A673 (cell line): ENCODE measurements around the gene EFHD2. TPM values are rescaled to one million over a fixed set of nuclear protein-coding genes. Genes with fewer than 3 reads are reported as not detected.
"Not testable (repeated sequence)": the region's sequence is repeated elsewhere in the genome, so short reads cannot be mapped to it uniquely, and the experiment has no call there.

Experiments used
- BruUV-seq: library from RNA; stranded (reverse); fragments of 400-500 nt; replicated peaks from 2 replicates; lab custom pipeline; 2021; lab: Mats Ljungman, UMichigan
- CTCF ChIA-PET: fragments of 300-600 bp; sonication (Branson Sonifier 250); formaldehyde crosslinking; loops from one replicate; lab custom pipeline; 2022; ENCODE audit warnings: antibody characterized with exemption; lab: Charles Lee
- POLR2A ChIA-PET: fragments of 300-600 bp; sonication (Branson Sonifier 250); formaldehyde crosslinking; loops from one replicate; lab custom pipeline; 2022; ENCODE audit warnings: antibody characterized with exemption; ENCODE audit not compliant: low non-redundant PET; lab: Charles Lee
- DNase-seq: peaks from one replicate; pipeline ENCODE4 v3.0.0-alpha.2; 2015; ENCODE audit warnings: low spot score
- H3K27ac ChIP-seq: fragments of 200-600 bp; sonication (generic); 2 replicates; pipeline ENCODE4 v1.5.1; 2016; ENCODE audit warnings: mixed run types, low read depth, mild to moderate bottlenecking, mixed read lengths, antibody characterized with exemption, low read length; ENCODE audit not compliant: poor library complexity, severe bottlenecking
- H3K27me3 ChIP-seq: fragments of 200-600 bp; sonication (generic); replicated peaks from 2 replicates; pipeline ENCODE4 v1.6.1; 2017; ENCODE audit warnings: mixed run types, low read depth, mild to moderate bottlenecking, mixed read lengths, antibody characterized with exemption, low read length; ENCODE audit not compliant: insufficient read depth, poor library complexity
- H3K36me3 ChIP-seq: fragments of 200-600 bp; sonication (generic); 2 replicates; pipeline ENCODE4 v1.6.1; 2016; ENCODE audit warnings: mixed run types, mild to moderate bottlenecking, mixed read lengths, antibody characterized with exemption, low read length; ENCODE audit not compliant: insufficient read depth, poor library complexity, severe bottlenecking
- H3K4me1 ChIP-seq: fragments of 200-600 bp; sonication (generic); 2 replicates; pipeline ENCODE4 v1.6.1; 2017; ENCODE audit warnings: mixed run types, mild to moderate bottlenecking, mixed read lengths, antibody characterized with exemption, low read length; ENCODE audit not compliant: insufficient read depth, poor library complexity, severe bottlenecking
- H3K4me3 ChIP-seq: fragments of 200-600 bp; sonication (generic); 2 replicates; pipeline ENCODE4 v1.5.1; 2016; ENCODE audit warnings: low read depth, mixed run types, mild to moderate bottlenecking, mixed read lengths, low read length; ENCODE audit not compliant: poor library complexity, severe bottlenecking
- H3K9me3 ChIP-seq: fragments of 200-600 bp; sonication (generic); 2 replicates; pipeline ENCODE4 v1.6.1; 2016; ENCODE audit warnings: mixed run types, low read depth, mild to moderate bottlenecking, mixed read lengths, antibody characterized with exemption, low read length; ENCODE audit not compliant: poor library complexity, severe bottlenecking
- EZH2 ChIP-seq: fragments of 200-600 bp; sonication (generic); IDR thresholded peaks from 2 replicates; pipeline ENCODE4 v1.6.1; 2017; ENCODE audit warnings: borderline replicate concordance, low read depth, mild to moderate bottlenecking, mixed read lengths, antibody characterized with exemption, low read length; ENCODE audit not compliant: poor library complexity, severe bottlenecking
- intact Hi-C: fragments of 100-400 bp; cut with micrococcal nuclease; formaldehyde crosslinking; loops from one replicate; pipeline ENCODE4 v1.10.0; 2022; ENCODE audit not compliant: unreplicated experiment
- total RNA-seq: library from RNA; stranded (reverse); gene quantifications from 2 replicates; pipeline ENCODE4 v1.2.3, GENCODE V29; 2021
- TF ChIP-seq, protein P1 (sequence below): fragments of 300-800, 200-600 bp; sonication (generic); conservative IDR thresholded peaks from 2 replicates; pipeline ENCODE4 v1.5.1; 2017; ENCODE audit warnings: low read depth, mild to moderate bottlenecking, antibody characterized with exemption, low read length, moderate library complexity, mixed read lengths

The EFHD2 gene
- total RNA-seq, 1 experiment from 2014 or later = 32.5 TPM

DNA sequence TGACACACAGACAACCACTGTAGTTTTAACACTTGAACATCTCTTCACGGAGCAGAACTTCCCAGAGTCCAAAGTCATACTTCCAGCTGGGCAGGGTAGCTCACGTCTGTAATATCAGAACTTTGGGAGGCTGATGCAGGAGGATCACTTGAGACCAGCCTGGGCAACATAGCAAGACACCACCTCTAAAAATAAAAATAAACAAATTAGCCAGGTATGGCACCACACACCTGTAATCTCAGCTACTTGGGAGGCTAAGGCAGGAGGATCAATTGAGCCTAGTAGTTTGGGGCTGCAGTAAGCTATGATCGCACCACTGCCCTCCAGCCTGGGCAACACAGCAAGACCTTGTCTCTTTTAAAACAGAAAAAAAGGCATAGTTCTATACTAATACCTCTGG lies 24.3 kb upstream of the EFHD2 start:
- Histone ChIP-seq H3K36me3 (no peaks in the 10 kb centered on the region), H3K9me3 (no peaks in the 10 kb centered on the region), H3K27me3 (no peaks in the 10 kb centered on the region), H3K4me3 (no peak overlapping the region), H3K4me1 (peaks cover 3% of the 10 kb centered on the region), H3K27ac (no peak overlapping the region)
- no peak for DNase-seq
- POLR2A ChIA-PET = no interaction called here
- no TSS peak for BruUV-seq
- intact Hi-C loops = no loop called here
- CTCF ChIA-PET = no interaction called here
- no peak for TF ChIP-seq EZH2
- TF ChIP-seq, protein P1, sequence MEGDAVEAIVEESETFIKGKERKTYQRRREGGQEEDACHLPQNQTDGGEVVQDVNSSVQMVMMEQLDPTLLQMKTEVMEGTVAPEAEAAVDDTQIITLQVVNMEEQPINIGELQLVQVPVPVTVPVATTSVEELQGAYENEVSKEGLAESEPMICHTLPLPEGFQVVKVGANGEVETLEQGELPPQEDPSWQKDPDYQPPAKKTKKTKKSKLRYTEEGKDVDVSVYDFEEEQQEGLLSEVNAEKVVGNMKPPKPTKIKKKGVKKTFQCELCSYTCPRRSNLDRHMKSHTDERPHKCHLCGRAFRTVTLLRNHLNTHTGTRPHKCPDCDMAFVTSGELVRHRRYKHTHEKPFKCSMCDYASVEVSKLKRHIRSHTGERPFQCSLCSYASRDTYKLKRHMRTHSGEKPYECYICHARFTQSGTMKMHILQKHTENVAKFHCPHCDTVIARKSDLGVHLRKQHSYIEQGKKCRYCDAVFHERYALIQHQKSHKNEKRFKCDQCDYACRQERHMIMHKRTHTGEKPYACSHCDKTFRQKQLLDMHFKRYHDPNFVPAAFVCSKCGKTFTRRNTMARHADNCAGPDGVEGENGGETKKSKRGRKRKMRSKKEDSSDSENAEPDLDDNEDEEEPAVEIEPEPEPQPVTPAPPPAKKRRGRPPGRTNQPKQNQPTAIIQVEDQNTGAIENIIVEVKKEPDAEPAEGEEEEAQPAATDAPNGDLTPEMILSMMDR = no peak

DNA sequence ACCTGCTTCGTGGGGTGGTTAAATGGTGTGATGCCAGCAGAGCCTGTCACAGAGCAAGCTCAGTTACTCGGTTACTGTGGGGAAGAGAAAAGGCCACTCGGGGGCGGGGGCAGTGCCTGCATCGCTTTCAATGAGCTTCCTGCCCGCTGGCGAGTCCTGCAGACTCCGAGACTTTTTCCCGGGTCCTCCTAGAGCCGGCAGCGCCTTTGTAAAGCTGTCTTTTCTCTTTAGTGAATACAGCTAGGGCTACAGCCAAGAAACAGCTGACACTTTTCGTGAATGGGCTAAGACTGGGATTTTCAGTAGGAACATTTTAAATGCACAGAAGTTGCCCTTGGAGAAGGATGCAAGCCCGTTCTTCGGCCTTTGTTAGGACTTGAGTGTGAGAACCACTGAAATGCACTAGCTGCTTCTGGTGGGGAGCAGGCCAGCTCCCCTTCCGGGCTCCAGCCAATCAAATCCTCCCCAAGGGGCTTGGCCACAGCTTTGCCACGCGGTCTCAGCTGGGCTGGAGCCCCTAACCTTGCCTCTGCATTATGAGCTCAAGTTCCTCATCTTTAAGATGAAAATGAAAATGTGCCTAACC lies 23.4 kb upstream of the EFHD2 start:
- intact Hi-C loops = no loop called here
- no peak for TF ChIP-seq EZH2
- TF ChIP-seq, protein P1 = no peak
- no peak for DNase-seq
- CTCF ChIA-PET = no interaction called here
- no peaks in the 10 kb centered on the region for H3K27me3 ChIP-seq
- BruUV-seq = no TSS peak
- POLR2A ChIA-PET = no interaction called here
- no peak overlapping the region for H3K4me3 ChIP-seq
- H3K9me3 ChIP-seq = no peaks in the 10 kb centered on the region
- H3K36me3 ChIP-seq = no peaks in the 10 kb centered on the region
- H3K27ac ChIP-seq = no peak overlapping the region
- peaks cover 3% of the 10 kb centered on the region for H3K4me1 ChIP-seq

DNA sequence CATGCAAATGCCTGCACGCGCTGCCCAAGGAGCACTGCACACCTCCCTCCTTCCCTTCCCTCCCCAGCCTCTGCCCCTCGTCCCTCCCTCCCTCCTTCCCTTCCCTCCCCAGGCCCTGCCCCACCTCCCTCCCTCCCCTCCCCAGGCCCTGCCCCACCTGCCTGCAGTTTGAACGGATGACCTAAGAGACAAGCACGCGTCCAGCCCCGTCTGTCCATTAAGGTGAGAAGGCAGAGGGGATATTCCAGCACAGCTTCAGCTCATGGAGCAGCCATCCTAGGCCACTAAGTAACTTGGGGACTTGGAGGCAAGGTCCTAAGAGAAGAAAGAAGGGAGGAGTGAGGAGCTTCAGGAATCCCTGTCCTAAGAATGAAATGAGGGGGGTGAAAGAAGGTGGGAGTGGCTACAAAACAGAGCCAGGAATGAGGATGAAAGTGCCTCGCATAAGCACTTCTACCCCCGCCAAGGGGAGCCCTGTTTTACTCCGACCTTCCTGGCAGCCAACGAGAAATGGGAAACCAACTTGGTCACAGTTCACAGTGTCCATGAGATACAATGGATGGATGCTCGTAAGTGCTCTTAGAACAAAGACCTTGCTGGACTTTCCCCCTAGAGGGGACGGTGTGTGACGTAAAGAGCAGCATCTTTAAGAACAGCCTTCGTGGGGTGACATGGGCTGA lies 21.3 kb upstream of the EFHD2 start:
- no peaks in the 10 kb centered on the region for H3K27me3 ChIP-seq
- TF ChIP-seq, protein P1 = no peak
- TF ChIP-seq EZH2 = no peak
- BruUV-seq = no TSS peak
- DNase-seq = no peak
- intact Hi-C loops = no loop called here
- POLR2A ChIA-PET = no interaction called here
- CTCF ChIA-PET = no interaction called here
- H3K4me3 ChIP-seq = no peak overlapping the region
- H3K4me1 ChIP-seq = peaks cover 3% of the 10 kb centered on the region
- H3K27ac ChIP-seq = no peak overlapping the region
- no peaks in the 10 kb centered on the region for H3K9me3 ChIP-seq
- no peaks in the 10 kb centered on the region for H3K36me3 ChIP-seq

DNA sequence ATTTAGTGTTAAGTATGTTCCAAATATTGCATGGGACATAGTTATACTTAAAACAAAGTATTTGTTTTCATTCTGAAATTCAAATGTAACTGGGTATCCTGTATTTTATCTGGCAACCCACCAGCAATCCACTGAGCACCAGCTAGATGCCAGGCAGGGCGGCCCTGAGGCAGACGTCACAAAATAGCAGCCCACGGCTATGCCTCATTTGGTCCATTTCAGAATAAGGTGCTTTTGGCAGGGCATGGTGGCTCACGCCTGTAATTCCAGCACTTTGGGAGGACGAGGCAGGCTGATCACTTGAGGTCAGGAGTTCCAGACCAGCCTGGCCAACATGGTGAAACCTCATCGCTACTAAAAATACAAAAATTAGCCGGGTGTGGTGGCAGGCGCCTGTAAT lies 19.9 kb upstream of the EFHD2 start:
- POLR2A ChIA-PET, H3K36me3 ChIP-seq, H3K27me3 ChIP-seq, H3K4me3 ChIP-seq, H3K27ac ChIP-seq, DNase-seq, BruUV-seq, intact Hi-C loops, CTCF ChIA-PET, H3K4me1 ChIP-seq, H3K9me3 ChIP-seq: not testable (repeated sequence)
